Measurements from ENCODE around the gene KCTD7. TPM values are rescaled to one million over a fixed set of nuclear protein-coding genes. Genes with fewer than 3 reads are reported as not detected.
"Not testable (repeated sequence)": the region's sequence is repeated elsewhere in the genome, so short reads cannot be mapped to it uniquely, and the experiment has no call there.

Gene KCTD7
- total RNA-seq, 2 donors from 2014 or later, result 5.7 to 16.5 TPM

- WGBS, 2 donors, result 95 to 100% methylated on average over 1 to 6 of the region's 7 CpGs
- intact Hi-C loops (cut with DNase I), result no loop called here
- H3K36me3 ChIP-seq (replicated peaks in 1 of 2; ENCODE audit: insufficient read depth in 1 of 2, low read depth in 2 of 2), result no peaks in the 10 kb centered on the region
- DNase-seq (no peak), ATAC-seq (no peak)
- H3K4me3 ChIP-seq, result no peak overlapping the region
- peaks cover 14% of the 10 kb centered on the region for H3K4me1 ChIP-seq
- no peaks in the 10 kb centered on the region for H3K27me3 ChIP-seq
- H3K27ac ChIP-seq, result peak overlapping the region in 1 of 4 donors; percentile 12
- no peak for TF ChIP-seq CTCF (IDR thresholded peaks at IDR 0.05)
- TF ChIP-seq POLR2A (IDR thresholded peaks at IDR 0.05), result no peak
- no peaks in the 10 kb centered on the region for H3K9me3 ChIP-seq
These were observed 40.0 kb downstream of the KCTD7 start for GRCh38 chr7:66668677-66669076.

GRCh38 chr7:66669088-66669487 lies 40.4 kb downstream of the KCTD7 start:
- Histone ChIP-seq H3K27ac (peak overlapping the region in 1 of 4 donors; percentile 12), H3K4me1 (peaks cover 14% of the 10 kb centered on the region), H3K36me3 (replicated peaks in 1 of 2; ENCODE audit: insufficient read depth in 1 of 2, low read depth in 2 of 2) (no peaks in the 10 kb centered on the region), H3K27me3 (no peaks in the 10 kb centered on the region), H3K4me3 (no peak overlapping the region), H3K9me3 (no peaks in the 10 kb centered on the region)
- TF ChIP-seq CTCF (IDR thresholded peaks at IDR 0.05) (no peak), POLR2A (IDR thresholded peaks at IDR 0.05) (no peak)
- 61 to 93% methylated on average over 5 to 7 of the region's 7 CpGs for WGBS, 2 donors
- no peak for ATAC-seq
- no peak for DNase-seq
- intact Hi-C loops (cut with DNase I), result no loop called here

- intact Hi-C loops (cut with DNase I), result no loop called here
- WGBS, 2 donors, result 56 to 74% methylated on average over 5 of the region's 5 CpGs
- Histone ChIP-seq H3K4me3 (no peak overlapping the region), H3K36me3 (replicated peaks in 1 of 2; ENCODE audit: insufficient read depth in 1 of 2, low read depth in 2 of 2) (no peaks in the 10 kb centered on the region), H3K4me1 (peaks cover 14% of the 10 kb centered on the region), H3K27ac (no peak overlapping the region), H3K27me3 (no peaks in the 10 kb centered on the region), H3K9me3 (no peaks in the 10 kb centered on the region)
- no peak for ATAC-seq
- DNase-seq, result no peak
- TF ChIP-seq POLR2A (IDR thresholded peaks at IDR 0.05), result no peak
- no peak for TF ChIP-seq CTCF (IDR thresholded peaks at IDR 0.05)
These were observed 40.8 kb downstream of the KCTD7 start for GRCh38 chr7:66669496-66669895.

- no peak for DNase-seq
- 92 to 98% methylated on average over 3 of the region's 3 CpGs for WGBS, 2 donors
- Histone ChIP-seq H3K9me3 (no peaks in the 10 kb centered on the region), H3K4me1 (peaks cover 14% of the 10 kb centered on the region), H3K36me3 (replicated peaks in 1 of 2; ENCODE audit: insufficient read depth in 1 of 2, low read depth in 2 of 2) (no peaks in the 10 kb centered on the region), H3K27me3 (no peaks in the 10 kb centered on the region), H3K4me3 (no peak overlapping the region), H3K27ac (no peak overlapping the region)
- no peak for ATAC-seq
- intact Hi-C loops (cut with DNase I), result no loop called here
- TF ChIP-seq POLR2A (IDR thresholded peaks at IDR 0.05), result no peak
These were observed 42.4 kb downstream of the KCTD7 start for GRCh38 chr7:66671034-66671433.

GRCh38 chr7:66671486-66671885 lies 42.8 kb downstream of the KCTD7 start:
- WGBS, 2 donors, result 57 to 63% methylated on average over 2 of the region's 2 CpGs
- intact Hi-C loops (cut with DNase I); H3K27ac ChIP-seq; H3K36me3 ChIP-seq (replicated peaks in 1 of 2; ENCODE audit: insufficient read depth in 1 of 2, low read depth in 2 of 2); H3K4me3 ChIP-seq; H3K27me3 ChIP-seq; ATAC-seq; H3K9me3 ChIP-seq; DNase-seq: not testable (repeated sequence)
- peaks cover 14% of the 10 kb centered on the region for H3K4me1 ChIP-seq

- peaks cover 14% of the 10 kb centered on the region for H3K4me1 ChIP-seq
- H3K4me3 ChIP-seq; intact Hi-C loops (cut with DNase I); DNase-seq; H3K36me3 ChIP-seq (replicated peaks in 1 of 2; ENCODE audit: insufficient read depth in 1 of 2, low read depth in 2 of 2); ATAC-seq; H3K27me3 ChIP-seq; H3K27ac ChIP-seq; H3K9me3 ChIP-seq: not testable (repeated sequence)
- WGBS, 2 donors, result 80 to 93% methylated on average over 2 to 4 of the region's 5 CpGs
These were observed 43.9 kb downstream of the KCTD7 start for GRCh38 chr7:66672432-66673123.

- H3K27me3 ChIP-seq; intact Hi-C loops (cut with DNase I); H3K4me3 ChIP-seq; H3K27ac ChIP-seq; H3K9me3 ChIP-seq; H3K36me3 ChIP-seq (replicated peaks in 1 of 2; ENCODE audit: insufficient read depth in 1 of 2, low read depth in 2 of 2); DNase-seq; ATAC-seq: not testable (repeated sequence)
- 72 to 75% methylated on average over 3 to 4 of the region's 7 CpGs for WGBS, 2 donors
- peaks cover 14% of the 10 kb centered on the region for H3K4me1 ChIP-seq
These were observed 44.5 kb downstream of the KCTD7 start for GRCh38 chr7:66673124-66673640.

Measured in body of pancreas (tissue), 4 donors.